GM12878 (cell line): ENCODE data around the gene TTC5. TPM values are rescaled to one million over a fixed set of nuclear protein-coding genes. Genes with fewer than 3 reads are reported as not detected.
"Not testable (repeated sequence)": the region's sequence is repeated elsewhere in the genome, so short reads cannot be mapped to it uniquely, and the experiment has no call there.

ENCODE experiments used
- ATAC-seq: fragments of 200-7000 bp; cut with Tn5 transposase; 3 replicates; pipeline ENCODE4 v1.9.1; 2020; ENCODE audit warnings: mild to moderate bottlenecking, moderate library complexity
- BruUV-seq: library from RNA; stranded (reverse); fragments of 400-500 nt; replicated peaks from 2 replicates; lab custom pipeline; 2021; lab: Mats Ljungman, UMichigan
- CTCF ChIA-PET: fragments of 300-600 bp; sonication (Branson Sonifier 250); formaldehyde crosslinking; extraction: SDS; loops from one replicate; lab custom pipeline; 2021; ENCODE audit warnings: inconsistent platforms; lab: Yijun Ruan, JAX
- POLR2A ChIA-PET: fragments of 350-600 bp; formaldehyde crosslinking; extraction: SDS; loops from one replicate; lab custom pipeline; 2021; ENCODE audit warnings: inconsistent platforms; lab: Charles Lee
- RAD21 ChIA-PET: fragments of 300-600 bp; sonication (Branson Sonifier 250); formaldehyde crosslinking; loops from one replicate; lab custom pipeline; 2023; ENCODE audit warnings: antibody characterized with exemption; ENCODE audit not compliant: unreplicated experiment; lab: Charles Lee
- SMC1A ChIA-PET: fragments of 300-600 bp; sonication (Branson Sonifier 250); formaldehyde crosslinking; loops from one replicate; lab custom pipeline; 2023; ENCODE audit not compliant: unreplicated experiment, uncharacterized antibody; lab: Charles Lee
- DNase-seq: peaks from one replicate; pipeline ENCODE4 v3.0.0-alpha.2; 2011; ENCODE audit warnings: low read depth, low spot score
- FAIRE-seq: peaks from 3 replicates; lab custom pipeline; 2011; peaks lifted over from hg19 to GRCh38; lab: Jason Lieb, UNC
- H2AFZ ChIP-seq: 2 replicates; pipeline ENCODE4 v1.6.0; 2011; ENCODE audit warnings: low read depth, low read length, control low read depth; ENCODE audit not compliant: control insufficient read depth
- H3K27ac ChIP-seq: 2 replicates; pipeline ENCODE4 v1.5.1; 2011; ENCODE audit warnings: control low read depth; ENCODE audit not compliant: control insufficient read depth, insufficient read depth
- H3K27me3 ChIP-seq, 2 experiments: replicated peaks in 1 of 2; 2 replicates each; pipeline versions ENCODE4 v1.6.0 to v1.6.1; 2011; ENCODE audit warnings: low read length in 1 of 2; ENCODE audit not compliant: control insufficient read depth in 2 of 2, insufficient read depth in 2 of 2
- H3K36me3 ChIP-seq, 2 experiments: 2 replicates each; pipeline ENCODE4 v1.5.1; 2011; ENCODE audit warnings: low read length in 1 of 2; ENCODE audit not compliant: control insufficient read depth in 2 of 2, insufficient read depth in 2 of 2
- H3K4me1 ChIP-seq: 2 replicates; pipeline ENCODE4 v1.6.1; 2011; ENCODE audit warnings: mild to moderate bottlenecking, low read length, moderate library complexity, mixed read lengths; ENCODE audit not compliant: control insufficient read depth, insufficient read depth
- H3K4me2 ChIP-seq: 2 replicates; pipeline ENCODE4 v1.6.0; 2011; ENCODE audit warnings: control low read depth; ENCODE audit not compliant: control insufficient read depth, insufficient read depth
- H3K4me3 ChIP-seq: fragments of 200-600 bp; sonication (generic); 2 replicates; pipeline ENCODE4 v1.5.1; 2016
- H3K79me2 ChIP-seq: 2 replicates; pipeline ENCODE4 v1.6.0; 2011; ENCODE audit warnings: low read length; ENCODE audit not compliant: control insufficient read depth, insufficient read depth
- H3K9ac ChIP-seq: 2 replicates; pipeline ENCODE4 v1.8.0; 2011; ENCODE audit warnings: low read length, control low read depth, mixed read lengths; ENCODE audit not compliant: control insufficient read depth, insufficient read depth
- H3K9me3 ChIP-seq: replicated peaks from 3 replicates; pipeline ENCODE4 v1.5.1; 2011; ENCODE audit warnings: mild to moderate bottlenecking, low read length; ENCODE audit not compliant: control insufficient read depth, insufficient read depth
- H4K20me1 ChIP-seq: 2 replicates; pipeline ENCODE4 v1.6.0; 2011; ENCODE audit not compliant: control insufficient read depth, insufficient read depth
- ATF7 ChIP-seq: fragments of 450-650 bp; IDR thresholded peaks from 2 replicates; pipeline ENCODE4 v1.6.1; 2016; ENCODE audit warnings: low read depth, mild to moderate bottlenecking
- BCL11A ChIP-seq: IDR thresholded peaks from 2 replicates; pipeline ENCODE4 v1.6.1; 2011; ENCODE audit warnings: low read depth, low read length
- BHLHE40 ChIP-seq, 2 experiments: fragments of 450-650 bp in 1 of 2; IDR thresholded peaks; 2 replicates each; pipeline ENCODE4 v1.6.1; 2011 to 2017; ENCODE audit warnings: low read depth in 2 of 2, borderline replicate concordance in 1 of 2, improper control_type of control experiment in 1 of 2, low read length in 1 of 2, mild to moderate bottlenecking in 1 of 2
- CBX5 ChIP-seq: sonication (generic); IDR thresholded peaks from 2 replicates; pipeline ENCODE4 v1.6.1; 2016; ENCODE audit warnings: low read depth, moderate library complexity, mild to moderate bottlenecking, inconsistent platforms
- DPF2 ChIP-seq: fragments of 450-650 bp; IDR thresholded peaks from 2 replicates; pipeline ENCODE4 v1.6.1; 2017; ENCODE audit warnings: mild to moderate bottlenecking
- E4F1 ChIP-seq: fragments of 450-650 bp; IDR thresholded peaks from 2 replicates; pipeline ENCODE4 v1.6.1; 2018; ENCODE audit warnings: borderline replicate concordance, mild to moderate bottlenecking; ENCODE audit not compliant: partially characterized antibody
- IKZF1 ChIP-seq: fragments of 450-650 bp; conservative IDR thresholded peaks from 2 replicates; pipeline ENCODE4 v1.6.1; 2017; ENCODE audit warnings: antibody characterized with exemption, mild to moderate bottlenecking
- IKZF2 ChIP-seq, 2 experiments: fragments of 450-650 bp; IDR thresholded peaks; 2 replicates each; pipeline ENCODE4 v1.6.1; 2017; ENCODE audit warnings: mild to moderate bottlenecking in 2 of 2, moderate library complexity in 2 of 2
- MEF2B ChIP-seq: fragments of 450-650 bp; IDR thresholded peaks from 2 replicates; pipeline ENCODE4 v1.6.1; 2018; ENCODE audit warnings: mild to moderate bottlenecking, moderate library complexity; ENCODE audit not compliant: partially characterized antibody, poor library complexity, severe bottlenecking
- MTA2 ChIP-seq: fragments of 450-650 bp; IDR thresholded peaks from 2 replicates; pipeline ENCODE4 v1.6.1; 2016; ENCODE audit warnings: low read depth, mild to moderate bottlenecking, moderate library complexity
- PKNOX1 ChIP-seq: fragments of 450-650 bp; IDR thresholded peaks from 2 replicates; pipeline ENCODE4 v1.6.1; 2016; ENCODE audit warnings: mild to moderate bottlenecking
- SMC3 ChIP-seq: IDR thresholded peaks from 2 replicates; pipeline ENCODE4 v1.6.1; 2011; ENCODE audit warnings: low read length, improper control_type of control experiment, borderline replicate concordance
- WGBS: methylation state at CpG from one replicate; pipeline ENCODE4 v1.1.6; 2016; ENCODE audit warnings: low lambda C conversion rate; ENCODE audit not compliant: insufficient replicate concordance, insufficient coverage; ENCODE audit errors: missing lambda C conversion rate; 5-methylcytosine and 5-hydroxymethylcytosine counted together
- in situ Hi-C: fragments of 300-500 bp; cut with MboI; formaldehyde crosslinking; loops from 9 replicates; pipeline ENCODE4 v1.14.3; 2018; ENCODE audit warnings: mixed read lengths
- intact Hi-C: fragments of 100-400 bp; cut with micrococcal nuclease; formaldehyde crosslinking; loops from one replicate; pipeline ENCODE4 v1.14.2; 2022; ENCODE audit not compliant: unreplicated experiment
- polyA plus RNA-seq, 11 experiments: library from polyadenylated mRNA; depleted of rRNA in 4 of 11; unstranded in 6 of 11; stranded (reverse) in 5 of 11; fragments of >200 nt; fragmentation: Nextera tagmentation in 4 of 11; fragmentation: Illumina TruSeq in 1 of 11; extraction: Ambion mirVana in 4 of 11; extraction: Trizol in 1 of 11; gene quantifications; 1 replicate in 1 of 11; 2 replicates in 10 of 11; pipeline versions ENCODE4 v1.2.1 to v1.2.3, GENCODE V29; 2011 to 2016; ENCODE audit warnings: inconsistent platforms in 2 of 11, missing spikeins in 2 of 11, low read depth in 1 of 11
- total RNA-seq, 4 experiments: library from RNA; depleted of rRNA in 3 of 4; stranded (reverse); fragments of >200 nt in 3 of 4; fragmentation: Illumina TruSeq in 1 of 4; extraction: Trizol in 1 of 4; gene quantifications; 2 replicates each; pipeline versions ENCODE4 v1.2.1 to v1.2.3, GENCODE V29; 2013 to 2021

The TTC5 gene
- total and polyA plus RNA-seq, 10 of the 15 experiments (the other 5 are each of a cell fraction or from before 2014, with no cell fraction given): 6.9 to 21.6 (median 13.5) TPM

GRCh38 chr14:20264361-20264760, 41.4 kb downstream of the TTC5 start:
- H3K9ac ChIP-seq, H4K20me1 ChIP-seq, H3K27ac ChIP-seq, CTCF ChIA-PET, H3K4me3 ChIP-seq, H3K79me2 ChIP-seq, POLR2A ChIA-PET, SMC1A ChIA-PET, FAIRE-seq, H3K4me1 ChIP-seq, intact Hi-C loops, H3K27me3 ChIP-seq, ATAC-seq, in situ Hi-C loops, H3K36me3 ChIP-seq, H3K4me2 ChIP-seq, H3K9me3 ChIP-seq, BruUV-seq, DNase-seq, RAD21 ChIA-PET, H2AFZ ChIP-seq: not testable (repeated sequence)
- 55% methylated on average over 5 of the region's 5 CpGs for WGBS

GRCh38 chr14:20262642-20263128, 43.1 kb downstream of the TTC5 start:
- POLR2A ChIA-PET: no interaction called here
- Histone ChIP-seq H4K20me1 (no peaks in the 10 kb centered on the region), H3K9ac (no peak overlapping the region), H3K27me3 (no peaks in the 10 kb centered on the region), H3K36me3 (no peaks in the 10 kb centered on the region), H3K9me3 (no peaks in the 10 kb centered on the region), H3K4me1 (no peaks in the 10 kb centered on the region), H3K79me2 (no peaks in the 10 kb centered on the region), H3K4me2 (no peak overlapping the region), H3K27ac (no peak overlapping the region), H2AFZ (no peak overlapping the region), H3K4me3 (no peak overlapping the region)
- peak; percentile 43 for DNase-seq
- in situ Hi-C loops: no loop called here
- TF ChIP-seq E4F1 (no peak), SMC3 (no peak), IKZF2 (IDR thresholded peaks at IDR 0.05) (peak; percentile 63 to 70; a peak in 3 of 4 replicates), PKNOX1 (peak; percentile 28; the same call in 1 of the 2 replicates), BCL11A (peak; percentile 94; the same call in 1 of the 2 replicates), DPF2 (peak; percentile 54; the same call in 1 of the 2 replicates), BHLHE40 (IDR thresholded peaks at IDR 0.05; ENCODE audit: borderline replicate concordance in 1 of 2, low read depth in 2 of 2, low read length in 1 of 2) (peak in 1 of 2 experiments; percentile 22; a peak in 1 of 4 replicates), ATF7 (0 out of 2 replicates have a peak, but pooled peaks have one; percentile 19), IKZF1 (peak; percentile 78), CBX5 (no peak), MTA2 (peak; percentile 98), MEF2B (peak; percentile 88)
- no peak for FAIRE-seq
- BruUV-seq: no TSS peak
- intact Hi-C loops: no loop called here
- SMC1A ChIA-PET: interaction anchor here (1.4 kb wide), 1 partner anchor 33 kb away, joined by 4 read pairs; no protein-coding TSS in a partner anchor
- CTCF ChIA-PET: no interaction called here
- 0% methylated on average over 3 of the region's 3 CpGs for WGBS
- RAD21 ChIA-PET: interaction anchor here (0.9 kb wide), 1 partner anchor 38 kb away, joined by 3 read pairs; no protein-coding TSS in a partner anchor
- ATAC-seq: peak; percentile 97
